K562 (cell line): Measurements from ENCODE around the gene CELSR2.

Source experiments
- CBX3 ChIP-seq, 2 experiments: IDR thresholded peaks; 1 replicate in 1 of 2; 2 replicates in 1 of 2; pipeline ENCODE4 v1.6.1; 2012; ENCODE audit warnings: inconsistent platforms in 2 of 2, low read length in 2 of 2, borderline replicate concordance in 1 of 2, control low read depth in 1 of 2
- EZH2 ChIP-seq: IDR thresholded peaks from 2 replicates; pipeline ENCODE4 v1.6.1; 2012; ENCODE audit warnings: low read depth, mild to moderate bottlenecking, inconsistent platforms, low read length, borderline replicate concordance
- NFYB ChIP-seq: IDR thresholded peaks from 2 replicates; pipeline ENCODE4 v1.6.1; 2011; ENCODE audit warnings: mild to moderate bottlenecking, moderate library complexity; ENCODE audit not compliant: insufficient read length; ENCODE audit errors: extremely low read depth
- PHF8 ChIP-seq: fragments of 200-600 bp; sonication (generic); IDR thresholded peaks from 2 replicates; pipeline ENCODE4 v1.6.1; 2012; ENCODE audit warnings: mixed run types, mild to moderate bottlenecking, inconsistent platforms, low read length, moderate library complexity, borderline replicate concordance
- PTBP1 ChIP-seq: fragments of 200-400 bp; formaldehyde crosslinking; IDR thresholded peaks from 2 replicates; pipeline ENCODE4 v1.6.1; 2017; ENCODE audit warnings: low read depth, low read length
- TARDBP ChIP-seq: fragments of 450-650 bp; IDR thresholded peaks from 2 replicates; pipeline ENCODE4 v1.6.1; 2016
- TCF7 ChIP-seq: sonication (generic); IDR thresholded peaks from 2 replicates; pipeline ENCODE4 v1.6.1; 2016; ENCODE audit warnings: antibody characterized with exemption, borderline replicate concordance
- YY1 ChIP-seq, 3 experiments: IDR thresholded peaks; 2 replicates each; pipeline ENCODE4 v1.6.1; 2011; ENCODE audit warnings: low read length in 2 of 3, mild to moderate bottlenecking in 2 of 3, moderate library complexity in 2 of 3, borderline replicate concordance in 1 of 3, control low read depth in 1 of 3, low read depth in 1 of 3; ENCODE audit not compliant: insufficient read depth in 3 of 3, insufficient replicate concordance in 2 of 3, control insufficient read depth in 1 of 3, insufficient read length in 1 of 3; ENCODE audit errors: extremely low read depth in 1 of 3
- TF ChIP-seq, protein P1 (sequence below), 3 experiments: IDR thresholded peaks in 2 of 3; conservative IDR thresholded peaks in 1 of 3; 2 replicates each; pipeline ENCODE4 v1.5.1; 2011 to 2012; ENCODE audit warnings: low read length in 3 of 3, mild to moderate bottlenecking in 3 of 3, control low read depth in 2 of 3, improper control_type of control experiment in 1 of 3, inconsistent platforms in 1 of 3, low read depth in 1 of 3, mixed read lengths in 1 of 3, moderate library complexity in 1 of 3; ENCODE audit not compliant: insufficient read depth in 2 of 3

DNA sequence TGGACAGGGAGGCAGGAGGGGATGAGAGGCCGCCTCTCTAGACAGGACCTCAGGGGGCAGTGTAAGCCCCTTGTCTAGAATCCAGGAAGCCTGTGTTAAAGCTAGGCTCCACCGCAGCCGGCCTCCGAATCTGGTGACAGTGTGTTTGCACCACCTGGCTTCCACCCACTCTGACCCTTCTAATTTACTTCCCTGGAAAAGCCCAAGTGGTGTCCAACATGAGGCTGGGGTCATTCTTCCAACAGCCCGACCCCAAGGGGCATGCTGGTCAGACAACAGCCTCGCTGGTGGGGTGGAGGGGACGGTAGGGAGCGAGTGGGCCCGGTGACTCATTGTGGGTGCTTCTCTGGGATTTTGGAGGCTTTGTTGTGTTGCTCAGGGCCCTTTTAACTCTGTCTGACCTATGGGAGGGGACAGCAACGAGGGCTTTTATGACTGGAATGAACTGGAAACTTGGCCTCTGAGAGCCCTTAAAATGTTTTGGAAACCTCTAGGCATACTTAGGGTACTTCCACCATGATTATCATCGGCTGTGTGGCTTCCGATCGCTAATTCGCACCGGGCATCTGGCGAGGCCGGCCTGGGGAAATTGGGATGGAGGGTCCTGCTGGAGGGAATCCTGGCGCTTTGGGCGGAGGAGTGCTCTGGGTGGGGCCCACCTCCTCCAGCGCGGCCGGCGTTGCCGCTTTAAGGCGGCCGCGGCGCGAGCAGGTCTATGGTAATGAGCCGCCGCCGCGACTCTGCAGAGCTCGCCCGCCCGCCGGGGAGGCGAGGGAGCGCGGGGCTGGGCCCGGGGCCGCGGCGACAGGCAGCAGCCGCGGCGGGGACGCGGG lies at the start of gene CELSR2:
- TF ChIP-seq, protein P1, sequence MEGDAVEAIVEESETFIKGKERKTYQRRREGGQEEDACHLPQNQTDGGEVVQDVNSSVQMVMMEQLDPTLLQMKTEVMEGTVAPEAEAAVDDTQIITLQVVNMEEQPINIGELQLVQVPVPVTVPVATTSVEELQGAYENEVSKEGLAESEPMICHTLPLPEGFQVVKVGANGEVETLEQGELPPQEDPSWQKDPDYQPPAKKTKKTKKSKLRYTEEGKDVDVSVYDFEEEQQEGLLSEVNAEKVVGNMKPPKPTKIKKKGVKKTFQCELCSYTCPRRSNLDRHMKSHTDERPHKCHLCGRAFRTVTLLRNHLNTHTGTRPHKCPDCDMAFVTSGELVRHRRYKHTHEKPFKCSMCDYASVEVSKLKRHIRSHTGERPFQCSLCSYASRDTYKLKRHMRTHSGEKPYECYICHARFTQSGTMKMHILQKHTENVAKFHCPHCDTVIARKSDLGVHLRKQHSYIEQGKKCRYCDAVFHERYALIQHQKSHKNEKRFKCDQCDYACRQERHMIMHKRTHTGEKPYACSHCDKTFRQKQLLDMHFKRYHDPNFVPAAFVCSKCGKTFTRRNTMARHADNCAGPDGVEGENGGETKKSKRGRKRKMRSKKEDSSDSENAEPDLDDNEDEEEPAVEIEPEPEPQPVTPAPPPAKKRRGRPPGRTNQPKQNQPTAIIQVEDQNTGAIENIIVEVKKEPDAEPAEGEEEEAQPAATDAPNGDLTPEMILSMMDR (IDR thresholded peaks at IDR 0.05 in 2 of 3, conservative IDR thresholded peaks at IDR 0.05 in 1 of 3; ENCODE audit: insufficient read depth in 2 of 3, low read depth in 1 of 3, low read length in 3 of 3): peak; percentile 19 to 38 (median 31); a peak in 4 of 6 replicates
- no peak; a peak in 1 of 3 replicates for TF ChIP-seq CBX3 (IDR thresholded peaks at IDR 0.05; ENCODE audit: borderline replicate concordance in 1 of 2, low read length in 2 of 2)
- no peak for TF ChIP-seq EZH2
- no peak for TF ChIP-seq PHF8
- no peak for TF ChIP-seq TARDBP
- TF ChIP-seq PTBP1: 0 out of 2 replicates have a peak, but pooled peaks have one; percentile 74
- no peak for TF ChIP-seq NFYB
- TF ChIP-seq TCF7: no peak
- TF ChIP-seq YY1 (IDR thresholded peaks at IDR 0.05; ENCODE audit: borderline replicate concordance in 1 of 3, control insufficient read depth in 1 of 3, extremely low read depth in 1 of 3, insufficient read depth in 3 of 3, insufficient read length in 1 of 3, insufficient replicate concordance in 2 of 3, low read depth in 1 of 3, low read length in 2 of 3): peak in 2 of 3 experiments; percentile 32 to 71
